CD14-positive monocyte (primary cell): ENCODE measurements around the gene EMD. TPM values are rescaled to one million over a fixed set of nuclear protein-coding genes. Genes with fewer than 3 reads are reported as not detected.

Experiments used
- DNase-seq, 3 donors: peaks; one replicate each; pipeline ENCODE4 v3.0.0-alpha.2; 2011 to 2022
- H2AFZ ChIP-seq: 2 replicates; pipeline ENCODE4 v1.6.0; 2012; ENCODE audit warnings: mild to moderate bottlenecking, low read depth, low read length, inconsistent platforms; ENCODE audit not compliant: insufficient read depth, poor library complexity, severe bottlenecking
- H3K27ac ChIP-seq, 2 donors: 1 replicate in 1 of 2; 2 replicates in 1 of 2; pipeline ENCODE4 v1.5.1; 2012 to 2013; ENCODE audit warnings: low read length in 2 of 2, control low read depth in 1 of 2, inconsistent platforms in 1 of 2, low read depth in 1 of 2, mild to moderate bottlenecking in 1 of 2
- H3K27me3 ChIP-seq, 2 donors: one replicate each; pipeline versions ENCODE4 v1.6.0 to v1.6.1; 2011 to 2013; ENCODE audit warnings: low read length in 2 of 2; ENCODE audit not compliant: control insufficient read depth in 2 of 2, insufficient read depth in 2 of 2
- H3K36me3 ChIP-seq, 2 donors: replicated peaks in 1 of 2; 1 replicate in 1 of 2; 2 replicates in 1 of 2; pipeline versions ENCODE4 v1.5.1 to v1.6.1; 2012 to 2013; ENCODE audit warnings: low read length in 2 of 2, control low read depth in 1 of 2, inconsistent platforms in 1 of 2, mild to moderate bottlenecking in 1 of 2; ENCODE audit not compliant: insufficient read depth in 2 of 2, control insufficient read depth in 1 of 2
- H3K4me1 ChIP-seq, 2 donors: 1 replicate in 1 of 2; 2 replicates in 1 of 2; pipeline versions ENCODE4 v1.5.1 to v1.6.1; 2012 to 2013; ENCODE audit warnings: low read length in 2 of 2, control low read depth in 1 of 2, inconsistent platforms in 1 of 2, mild to moderate bottlenecking in 1 of 2, moderate library complexity in 1 of 2; ENCODE audit not compliant: insufficient read depth in 2 of 2, control insufficient read depth in 1 of 2
- H3K4me2 ChIP-seq: replicated peaks from 2 replicates; pipeline ENCODE3; 2012; ENCODE audit warnings: low read length, moderate library complexity, mild to moderate bottlenecking; ENCODE audit not compliant: poor library complexity, severe bottlenecking; ENCODE audit errors: extremely low read depth
- H3K4me3 ChIP-seq, 3 experiments: fragments of 200-600 bp in 1 of 3; sonication (generic) in 1 of 3; replicated peaks in 1 of 3; 1 replicate in 2 of 3; 2 replicates in 1 of 3; pipeline ENCODE4 v1.5.1; 2011 to 2013; ENCODE audit warnings: low read length in 3 of 3, mild to moderate bottlenecking in 3 of 3, control low read depth in 2 of 3, low read depth in 2 of 3, inconsistent platforms in 1 of 3, moderate library complexity in 1 of 3
- H3K79me2 ChIP-seq: 2 replicates; pipeline ENCODE4 v1.6.0; 2012; ENCODE audit warnings: mild to moderate bottlenecking, control low read depth, inconsistent platforms, low read length, moderate library complexity; ENCODE audit not compliant: insufficient read depth
- H3K9ac ChIP-seq: 2 replicates; pipeline ENCODE4 v1.6.0; 2017; ENCODE audit warnings: low read length, mild to moderate bottlenecking; ENCODE audit not compliant: insufficient read depth, poor library complexity, severe bottlenecking
- H3K9me3 ChIP-seq, 2 donors: replicated peaks in 1 of 2; 1 replicate in 1 of 2; 2 replicates in 1 of 2; pipeline versions ENCODE4 v1.5.1 to v1.6.1; 2012 to 2013; ENCODE audit warnings: low read length in 2 of 2, control low read depth in 1 of 2; ENCODE audit not compliant: control insufficient read depth in 1 of 2, insufficient read depth in 1 of 2
- H4K20me1 ChIP-seq: 2 replicates; pipeline ENCODE4 v1.6.0; 2012; ENCODE audit warnings: mild to moderate bottlenecking, low read length, control low read depth, moderate library complexity; ENCODE audit not compliant: insufficient read depth
- H3K27ac Mint-ChIP-seq, 7 donors: one replicate each; pipeline ENCODE4 v1.8.0; 2020; ENCODE audit warnings: mild to moderate bottlenecking in 7 of 7, mixed read lengths in 7 of 7, moderate library complexity in 6 of 7, inconsistent platforms in 2 of 7
- H3K27me3 Mint-ChIP-seq, 3 donors: one replicate each; pipeline ENCODE4 v1.8.0; 2021 to 2022; ENCODE audit warnings: low read depth in 3 of 3, mild to moderate bottlenecking in 3 of 3, mixed read lengths in 3 of 3, moderate library complexity in 3 of 3, inconsistent platforms in 1 of 3
- H3K36me3 Mint-ChIP-seq, 2 donors: one replicate each; pipeline ENCODE4 v1.8.0; 2020; ENCODE audit warnings: mixed read lengths in 2 of 2, inconsistent platforms in 1 of 2, mild to moderate bottlenecking in 1 of 2
- H3K4me1 Mint-ChIP-seq: one replicate; pipeline ENCODE4 v1.8.0; 2020; ENCODE audit warnings: mild to moderate bottlenecking, mixed read lengths
- H3K4me3 Mint-ChIP-seq, 2 donors: one replicate each; pipeline ENCODE4 v1.8.0; 2020; ENCODE audit warnings: mild to moderate bottlenecking in 2 of 2, mixed read lengths in 2 of 2, moderate library complexity in 1 of 2
- H3K9me3 Mint-ChIP-seq, 7 donors: one replicate each; pipeline ENCODE4 v1.8.0; 2020 to 2022; ENCODE audit warnings: mixed read lengths in 7 of 7, mild to moderate bottlenecking in 6 of 7, moderate library complexity in 6 of 7, inconsistent platforms in 2 of 7
- WGBS: methylation state at CpG from one replicate; pipeline ENCODE4 v1.1.5; 2013; ENCODE audit warnings: missing lambda C conversion rate; ENCODE audit not compliant: insufficient coverage; 5-methylcytosine and 5-hydroxymethylcytosine counted together
- intact Hi-C, 2 donors: fragments of 100-400 bp; cut with micrococcal nuclease; formaldehyde crosslinking; loops; one replicate each; pipeline versions ENCODE4 v1.15.0 to v1.15.1; 2023
- polyA plus RNA-seq, 3 donors: library from polyadenylated mRNA; depleted of rRNA in 1 of 3; unstranded in 2 of 3; stranded (reverse) in 1 of 3; fragments of 300-500 nt in 2 of 3; fragments of >200 nt in 1 of 3; fragmentation: Illumina TruSeq in 2 of 3; gene quantifications; 1 replicate in 2 of 3; 2 replicates in 1 of 3; pipeline ENCODE4 v1.2.3, GENCODE V29; 2012 to 2021
- TF ChIP-seq, protein P1 (sequence below): fragments of 200-600 bp; IDR thresholded peaks from one replicate; pipeline ENCODE4 v1.8.0; 2022; ENCODE audit warnings: antibody characterized with exemption, mild to moderate bottlenecking

The EMD gene
- polyA plus RNA-seq, 3 donors, result 14.0 to 126 (median 17.6) TPM

DNA sequence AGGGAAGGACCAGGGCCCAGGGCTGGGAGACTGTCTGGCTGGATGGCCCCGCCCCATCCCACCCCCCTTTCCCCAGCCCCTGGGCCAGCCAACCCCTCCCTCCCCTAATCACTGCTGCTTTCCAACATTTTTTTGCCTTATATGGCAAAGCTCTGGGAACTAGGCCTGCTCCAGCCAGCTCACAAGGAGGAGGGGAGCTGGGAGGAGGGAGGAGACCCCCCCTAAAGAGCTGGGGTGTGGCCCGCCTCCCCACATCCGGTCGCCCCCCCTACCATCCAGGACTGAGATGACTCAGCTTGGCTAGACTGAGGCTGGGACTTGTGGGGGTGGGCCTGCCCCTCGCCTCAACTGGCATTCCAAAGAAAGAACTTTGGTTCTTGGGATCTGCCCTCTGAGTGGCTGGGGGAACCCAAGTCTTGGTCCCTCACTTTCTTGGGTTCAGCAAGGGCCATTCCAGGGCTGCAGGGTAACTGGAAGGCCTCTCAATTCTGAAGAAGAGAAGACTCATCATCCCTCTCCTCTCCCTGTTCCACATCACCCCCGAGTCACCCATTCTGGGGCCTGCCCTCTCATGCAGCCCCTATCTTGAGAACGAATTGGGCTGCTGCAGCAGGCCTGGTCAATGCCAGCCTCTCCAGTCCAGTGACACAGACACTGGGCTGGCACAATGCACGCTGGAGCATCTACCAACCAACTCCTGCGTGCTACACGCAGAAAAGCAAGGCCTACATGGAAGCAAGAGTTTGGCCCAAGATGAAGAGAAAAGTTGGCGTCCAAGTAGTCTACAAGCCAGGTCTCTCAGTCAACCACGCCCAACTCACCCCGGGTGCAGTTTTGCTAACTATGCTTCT lies 9.4 kb upstream of the EMD start:
- Mint-ChIP-seq H3K4me1 (peaks cover 21% of the 10 kb centered on the region), H3K4me3 (peak overlapping the region; percentile 91 to 97), H3K27me3 (peaks cover 0 to 10% (median 6%) of the 10 kb centered on the region in 3 donors), H3K36me3 (peaks cover 17 to 38% of the 10 kb centered on the region in 2 donors), H3K27ac (peak overlapping the region; percentile 96 to 98 (median 97)), H3K9me3 (peaks cover 0 to 25% (median 5%) of the 10 kb centered on the region in 7 donors)
- peak; percentile 72 to 80 (median 77) for DNase-seq
- H3K27ac ChIP-seq, result peak overlapping the region; percentile 95 to 100
- H2AFZ ChIP-seq, result no peak overlapping the region
- WGBS, result 0% methylated on average over 2 of the region's 13 CpGs
- TF ChIP-seq, protein P1, sequence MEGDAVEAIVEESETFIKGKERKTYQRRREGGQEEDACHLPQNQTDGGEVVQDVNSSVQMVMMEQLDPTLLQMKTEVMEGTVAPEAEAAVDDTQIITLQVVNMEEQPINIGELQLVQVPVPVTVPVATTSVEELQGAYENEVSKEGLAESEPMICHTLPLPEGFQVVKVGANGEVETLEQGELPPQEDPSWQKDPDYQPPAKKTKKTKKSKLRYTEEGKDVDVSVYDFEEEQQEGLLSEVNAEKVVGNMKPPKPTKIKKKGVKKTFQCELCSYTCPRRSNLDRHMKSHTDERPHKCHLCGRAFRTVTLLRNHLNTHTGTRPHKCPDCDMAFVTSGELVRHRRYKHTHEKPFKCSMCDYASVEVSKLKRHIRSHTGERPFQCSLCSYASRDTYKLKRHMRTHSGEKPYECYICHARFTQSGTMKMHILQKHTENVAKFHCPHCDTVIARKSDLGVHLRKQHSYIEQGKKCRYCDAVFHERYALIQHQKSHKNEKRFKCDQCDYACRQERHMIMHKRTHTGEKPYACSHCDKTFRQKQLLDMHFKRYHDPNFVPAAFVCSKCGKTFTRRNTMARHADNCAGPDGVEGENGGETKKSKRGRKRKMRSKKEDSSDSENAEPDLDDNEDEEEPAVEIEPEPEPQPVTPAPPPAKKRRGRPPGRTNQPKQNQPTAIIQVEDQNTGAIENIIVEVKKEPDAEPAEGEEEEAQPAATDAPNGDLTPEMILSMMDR, result no peak
- H3K4me1 ChIP-seq, result peaks cover 47 to 62% of the 10 kb centered on the region in 2 donors
- H3K9ac ChIP-seq, result peak overlapping the region; percentile 98
- peaks cover 34% of the 10 kb centered on the region in 2 donors for H3K36me3 ChIP-seq
- H3K9me3 ChIP-seq, result no peaks in the 10 kb centered on the region
- H3K27me3 ChIP-seq, result no peaks in the 10 kb centered on the region
- peak overlapping the region; percentile 61 to 94 (median 88) for H3K4me3 ChIP-seq
- H3K4me2 ChIP-seq, result peak overlapping the region; percentile 58
- peaks cover 76% of the 10 kb centered on the region for H3K79me2 ChIP-seq
- intact Hi-C loops, result loop anchor here in 1 of 2 donors (5.0 kb wide), 1 partner anchor 163 kb away; no protein-coding TSS in a partner anchor
- H4K20me1 ChIP-seq, result peaks cover 55% of the 10 kb centered on the region

- Histone ChIP-seq H2AFZ (no peak overlapping the region), H3K4me2 (peak overlapping the region; percentile 58), H3K4me3 (peak overlapping the region; percentile 61 to 94 (median 88)), H3K9me3 (no peaks in the 10 kb centered on the region), H3K36me3 (peaks cover 26 to 27% of the 10 kb centered on the region in 2 donors), H3K27me3 (no peaks in the 10 kb centered on the region), H3K4me1 (peaks cover 52 to 67% of the 10 kb centered on the region in 2 donors), H3K27ac (peak overlapping the region; percentile 95 to 100), H3K79me2 (peaks cover 68% of the 10 kb centered on the region), H4K20me1 (peaks cover 47% of the 10 kb centered on the region), H3K9ac (peak overlapping the region; percentile 98)
- DNase-seq, result no peak
- H3K36me3 Mint-ChIP-seq, result peaks cover 14 to 31% of the 10 kb centered on the region in 2 donors
- H3K27me3 Mint-ChIP-seq, result peaks cover 3 to 15% (median 8%) of the 10 kb centered on the region in 3 donors
- H3K4me1 Mint-ChIP-seq, result peaks cover 21% of the 10 kb centered on the region
- H3K9me3 Mint-ChIP-seq, result peaks cover 0 to 29% (median 6%) of the 10 kb centered on the region in 7 donors
- whole genome bisulfite sequencing, result under 1% methylated on average over 43 of the region's 63 CpGs
- TF ChIP-seq, protein P1, result no peak
- peak overlapping the region; percentile 96 to 98 (median 97) for H3K27ac Mint-ChIP-seq
- intact Hi-C loops, result loop anchor here in 1 of 2 donors (5.0 kb wide), 1 partner anchor 162 kb away; no protein-coding TSS in a partner anchor
- H3K4me3 Mint-ChIP-seq, result peak overlapping the region; percentile 91 to 97
Measured at GRCh38 chrX:154370300-154371016, 8.6 kb upstream of the EMD start.
